SK-N-SH treated with all-trans-retinoic acid at 6 μM for 48 hours (cell line): ENCODE results near the gene SYCE1L.

Experiments used
- ATAC-seq: fragments of 200-7000 bp; cut with Tn5 transposase; 3 replicates; pipeline ENCODE4 v1.9.1; 2020; ENCODE audit warnings: mild to moderate bottlenecking, moderate library complexity
- ARNTL ChIP-seq: fragments of 450-650 bp; formaldehyde crosslinking; IDR thresholded peaks from 2 replicates; pipeline ENCODE4 v1.5.0; 2020; ENCODE audit warnings: low read depth, mild to moderate bottlenecking, moderate library complexity, borderline replicate concordance
- BACH2 ChIP-seq: fragments of 250-450 bp; sonication (Bioruptor Pico); IDR thresholded peaks from 2 replicates; pipeline ENCODE4 v1.9.0; 2021; ENCODE audit warnings: mild to moderate bottlenecking, borderline replicate concordance
- CREB5 ChIP-seq: fragments of 250-450 bp; sonication (Bioruptor Pico); IDR thresholded peaks from 2 replicates; pipeline ENCODE4 v1.5.1; 2020; ENCODE audit warnings: low read depth, mild to moderate bottlenecking, moderate library complexity
- CSDC2 ChIP-seq: fragments of 250-450 bp; sonication (Bioruptor Pico); IDR thresholded peaks from 2 replicates; pipeline ENCODE4 v1.5.0; 2020; ENCODE audit warnings: mild to moderate bottlenecking, moderate library complexity
- CSRNP3 ChIP-seq: fragments of 250-450 bp; sonication (Bioruptor Pico); IDR thresholded peaks from 2 replicates; pipeline ENCODE4 v1.5.1; 2021; ENCODE audit warnings: mild to moderate bottlenecking, moderate library complexity
- ESRRG ChIP-seq: fragments of 250-450 bp; sonication (Bioruptor Pico); IDR thresholded peaks from 2 replicates; pipeline ENCODE4 v1.6.1; 2021; ENCODE audit warnings: mild to moderate bottlenecking
- GLIS3 ChIP-seq: fragments of 250-450 bp; sonication (Bioruptor Pico); IDR thresholded peaks from 2 replicates; pipeline ENCODE4 v1.5.0; 2020; ENCODE audit warnings: mild to moderate bottlenecking, moderate library complexity
- ISL1 ChIP-seq: fragments of 250-450 bp; sonication (Bioruptor Pico); IDR thresholded peaks from 2 replicates; pipeline ENCODE4 v2.1.2; 2022; ENCODE audit warnings: mild to moderate bottlenecking, moderate library complexity
- OSR1 ChIP-seq: fragments of 250-450 bp; sonication (Bioruptor Pico); IDR thresholded peaks from 2 replicates; pipeline ENCODE4 v1.8.0; 2022; ENCODE audit warnings: moderate library complexity, mild to moderate bottlenecking, inconsistent platforms
- PATZ1 ChIP-seq: fragments of 250-450 bp; sonication (Bioruptor Pico); IDR thresholded peaks from 2 replicates; pipeline ENCODE4 v1.8.0; 2020; ENCODE audit warnings: mild to moderate bottlenecking, moderate library complexity, borderline replicate concordance
- POU6F1 ChIP-seq: fragments of 250-450 bp; sonication (Bioruptor Pico); IDR thresholded peaks from 2 replicates; pipeline ENCODE4 v1.8.0; 2021; ENCODE audit warnings: low read depth, mild to moderate bottlenecking, moderate library complexity, borderline replicate concordance
- PPARA ChIP-seq: fragments of 250-450 bp; sonication (Bioruptor Pico); IDR thresholded peaks from 2 replicates; pipeline ENCODE4 v1.5.0; 2020; ENCODE audit warnings: mild to moderate bottlenecking, borderline replicate concordance
- RARB ChIP-seq: fragments of 250-450 bp; sonication (Bioruptor Pico); IDR thresholded peaks from 2 replicates; pipeline ENCODE4 v1.8.0; 2021; ENCODE audit warnings: mild to moderate bottlenecking, moderate library complexity
- SNAI2 ChIP-seq: fragments of 250-450 bp; sonication (Bioruptor Pico); IDR thresholded peaks from 2 replicates; pipeline ENCODE4 v1.5.0; 2020; ENCODE audit warnings: mild to moderate bottlenecking, moderate library complexity
- TCF4 ChIP-seq: fragments of 250-450 bp; sonication (Bioruptor Pico); IDR thresholded peaks from 2 replicates; pipeline ENCODE4 v1.8.0; 2021; ENCODE audit warnings: mild to moderate bottlenecking, moderate library complexity, borderline replicate concordance
- ZC3H10 ChIP-seq: fragments of 250-450 bp; sonication (Bioruptor Pico); IDR thresholded peaks from 2 replicates; pipeline ENCODE4 v1.5.1; 2021; ENCODE audit warnings: mild to moderate bottlenecking, moderate library complexity
- ZFP3 ChIP-seq: fragments of 250-450 bp; sonication (Bioruptor Pico); IDR thresholded peaks from 2 replicates; pipeline ENCODE4 v1.5.0; 2020; ENCODE audit warnings: mild to moderate bottlenecking, moderate library complexity
- ZFP30 ChIP-seq: fragments of 450-650 bp; formaldehyde crosslinking; IDR thresholded peaks from 2 replicates; pipeline ENCODE4 v1.5.0; 2022; ENCODE audit warnings: mild to moderate bottlenecking, moderate library complexity
- ZNF565 ChIP-seq: fragments of 450-650 bp; formaldehyde crosslinking; conservative IDR thresholded peaks from 2 replicates; pipeline ENCODE4 v1.5.0; 2020; ENCODE audit warnings: low read depth, mild to moderate bottlenecking, moderate library complexity
- ZNF70 ChIP-seq: fragments of 450-650 bp; formaldehyde crosslinking; IDR thresholded peaks from 2 replicates; pipeline ENCODE4 v1.5.0; 2020; ENCODE audit warnings: mild to moderate bottlenecking, moderate library complexity
- ZNF8 ChIP-seq: fragments of 450-650 bp; formaldehyde crosslinking; IDR thresholded peaks from 2 replicates; pipeline ENCODE4 v1.5.0; 2020; ENCODE audit warnings: mild to moderate bottlenecking, moderate library complexity

SYCE1L gene

GRCh38 chr16:77199211-77199610, at the start of gene SYCE1L:
TSS of gene SYCE1L (plus strand) at chr16:77199408. CDS start at chr16:77199452, 44 bp downstream.
- TF ChIP-seq GLIS3 = no peak
- TF ChIP-seq SNAI2 (CRISPR knock-in tag) = no peak
- TF ChIP-seq ESRRG (CRISPR knock-in tag) = no peak
- no peak for TF ChIP-seq TCF4 (CRISPR knock-in tag)
- no peak for TF ChIP-seq CSDC2
- no peak for TF ChIP-seq ZNF8
- no peak for TF ChIP-seq ZNF565 (CRISPR knock-in tag)
- TF ChIP-seq ZNF70 (CRISPR knock-in tag) = no peak
- no peak for TF ChIP-seq POU6F1 (CRISPR knock-in tag)
- no peak for TF ChIP-seq ZFP3 (CRISPR knock-in tag)
- TF ChIP-seq ARNTL = no peak
- no peak for TF ChIP-seq OSR1 (CRISPR knock-in tag)
- TF ChIP-seq CSRNP3 (CRISPR knock-in tag) = no peak
- TF ChIP-seq ZFP30 (CRISPR knock-in tag) = no peak
- TF ChIP-seq ZC3H10 (CRISPR knock-in tag) = no peak
- no peak for TF ChIP-seq CREB5 (CRISPR knock-in tag)
- TF ChIP-seq PPARA (CRISPR knock-in tag) = no peak
- TF ChIP-seq PATZ1 (CRISPR knock-in tag) = no peak
- TF ChIP-seq BACH2 (CRISPR knock-in tag) = no peak
- no peak for ATAC-seq

GRCh38 chr16:77157346-77158058, 41.7 kb upstream of the SYCE1L start:
- TF ChIP-seq POU6F1 (CRISPR knock-in tag) (no peak), ZFP3 (CRISPR knock-in tag) (no peak), ZFP30 (CRISPR knock-in tag) (no peak), SNAI2 (CRISPR knock-in tag) (no peak), CSDC2 (no peak)
- no peak for ATAC-seq

GRCh38 chr16:77158293-77158692, 40.9 kb upstream of the SYCE1L start:
- no peak for ATAC-seq
- TF ChIP-seq GLIS3 (no peak), POU6F1 (CRISPR knock-in tag) (no peak), PATZ1 (CRISPR knock-in tag) (no peak), ESRRG (CRISPR knock-in tag) (no peak), CSRNP3 (CRISPR knock-in tag) (no peak), ISL1 (no peak), ZNF565 (CRISPR knock-in tag) (no peak), RARB (CRISPR knock-in tag) (no peak), ARNTL (no peak), ZNF8 (no peak), ZNF70 (CRISPR knock-in tag) (no peak), SNAI2 (CRISPR knock-in tag) (no peak)
